ENCODE results near the gene ZNG1A. TPM values are rescaled to one million over a fixed set of nuclear protein-coding genes. Genes with fewer than 3 reads are reported as not detected.
"Not testable (repeated sequence)": the region's sequence is repeated elsewhere in the genome, so short reads cannot be mapped to it uniquely, and the experiment has no call there.

Gene ZNG1A
- total RNA-seq, 1 donor, result 24.6 TPM

DNA sequence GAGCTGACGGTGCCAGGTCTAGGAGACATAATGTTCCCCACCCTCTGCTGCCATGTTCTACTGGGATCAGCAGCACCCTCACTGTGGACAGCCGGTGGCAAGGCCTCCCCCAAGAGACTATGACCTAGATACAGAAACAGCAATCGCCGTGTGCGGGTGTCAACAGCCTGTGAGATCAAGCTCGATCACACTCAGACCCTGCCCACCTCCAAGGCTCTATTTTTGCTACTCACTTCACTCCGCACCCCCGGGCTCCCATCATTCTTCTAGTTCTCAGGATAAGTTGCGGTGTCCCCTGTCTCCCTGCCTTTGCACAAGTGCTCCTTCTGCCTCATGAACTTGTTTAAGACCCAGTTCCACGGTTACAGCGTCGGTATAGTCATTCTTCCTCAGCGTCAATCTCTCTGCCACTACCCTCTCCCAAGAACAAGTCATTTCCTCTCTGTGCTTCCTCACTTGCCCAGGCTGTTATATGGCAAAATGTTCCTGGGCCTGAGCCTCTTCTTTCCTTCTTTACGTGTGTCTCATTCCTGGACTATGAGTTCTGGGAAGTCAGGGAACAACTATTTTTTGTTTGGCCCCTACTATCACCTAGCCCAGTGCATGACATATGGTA, 30.4 kb upstream of the ZNG1A start:
- Histone ChIP-seq H3K79me2 (ENCODE audit: insufficient read depth, low read length) (no peaks in the 10 kb centered on the region), H3K4me3 (ENCODE audit: insufficient read depth, low read length) (no peak overlapping the region), H3K4me1 (ENCODE audit: insufficient read depth, low read length) (no peaks in the 10 kb centered on the region), H3K27ac (ENCODE audit: low read depth, low read length) (no peak overlapping the region), H4K20me1 (ENCODE audit: insufficient read depth, low read length) (no peaks in the 10 kb centered on the region), H3K27me3 (ENCODE audit: insufficient read depth, low read length) (peaks cover 2% of the 10 kb centered on the region), H3K36me3 (ENCODE audit: insufficient read depth, low read length) (no peaks in the 10 kb centered on the region), H3K9me3 (ENCODE audit: low read depth, low read length) (no peaks in the 10 kb centered on the region), H2AFZ (ENCODE audit: low read length) (no peak overlapping the region), H3K4me2 (ENCODE audit: insufficient read depth, low read length) (no peak overlapping the region)
- peak; percentile 78 for DNase-seq (ENCODE audit: insufficient read length, low spot score, missing footprints)
- no peak for TF ChIP-seq CTCF (IDR thresholded peaks at IDR 0.05; ENCODE audit: extremely low read depth, low read depth, low read length)

DNA sequence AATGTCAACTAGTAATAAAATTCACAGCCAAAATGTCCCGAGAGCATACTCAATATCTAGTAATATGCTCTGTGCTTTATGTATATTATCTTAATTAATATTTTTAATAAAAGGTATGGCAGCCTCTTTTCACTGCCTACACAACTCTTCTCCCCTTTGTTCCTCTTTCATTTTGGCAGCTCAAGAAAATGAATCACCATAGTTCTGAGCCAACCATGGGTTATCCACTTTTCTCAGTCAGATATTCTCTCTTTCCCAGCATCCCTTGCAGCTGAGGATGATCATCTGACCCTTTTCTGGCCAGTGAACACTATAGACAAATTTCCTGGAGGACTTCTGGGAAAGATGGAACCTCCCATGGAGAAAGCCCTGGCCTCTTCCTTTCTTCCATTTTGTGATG, 27.6 kb upstream of the ZNG1A start:
- no peak overlapping the region for H3K27ac ChIP-seq (ENCODE audit: low read depth, low read length)
- TF ChIP-seq CTCF (IDR thresholded peaks at IDR 0.05; ENCODE audit: extremely low read depth, low read depth, low read length), result no peak

DNA sequence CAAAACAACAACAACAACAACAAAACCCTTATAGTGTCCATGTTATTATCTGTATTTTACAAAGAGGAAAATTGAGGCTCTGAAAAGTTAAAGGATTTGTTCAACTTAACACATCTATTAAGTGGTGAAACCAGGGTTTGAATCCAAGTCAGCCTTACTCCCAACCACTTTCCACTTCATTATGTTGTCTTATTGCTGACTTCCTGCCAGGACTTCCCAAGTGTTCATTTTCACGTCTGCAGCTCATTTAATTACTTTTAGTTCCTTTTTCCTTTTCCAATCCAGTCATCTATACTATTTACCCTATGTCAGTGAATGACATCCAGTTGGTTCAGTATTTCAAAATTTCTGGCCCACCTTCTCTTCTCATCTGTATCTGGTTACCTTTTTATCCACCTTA, 20.7 kb upstream of the ZNG1A start:
- not testable (repeated sequence) for H3K79me2 ChIP-seq (ENCODE audit: insufficient read depth, low read length); H3K4me3 ChIP-seq (ENCODE audit: insufficient read depth, low read length); DNase-seq (ENCODE audit: insufficient read length, low spot score, missing footprints); H3K36me3 ChIP-seq (ENCODE audit: insufficient read depth, low read length); H2AFZ ChIP-seq (ENCODE audit: low read length); H3K4me1 ChIP-seq (ENCODE audit: insufficient read depth, low read length); H3K4me2 ChIP-seq (ENCODE audit: insufficient read depth, low read length); H3K27ac ChIP-seq (ENCODE audit: low read depth, low read length); H3K9me3 ChIP-seq (ENCODE audit: low read depth, low read length); H4K20me1 ChIP-seq (ENCODE audit: insufficient read depth, low read length); H3K27me3 ChIP-seq (ENCODE audit: insufficient read depth, low read length)

More for the DNA sequence above, 27.6 kb upstream of the ZNG1A start:
- Histone ChIP-seq H4K20me1 (ENCODE audit: insufficient read depth, low read length) (no peaks in the 10 kb centered on the region), H3K27me3 (ENCODE audit: insufficient read depth, low read length) (no peaks in the 10 kb centered on the region), H3K9me3 (ENCODE audit: low read depth, low read length) (no peaks in the 10 kb centered on the region), H3K4me2 (ENCODE audit: insufficient read depth, low read length) (no peak overlapping the region), H3K4me1 (ENCODE audit: insufficient read depth, low read length) (no peaks in the 10 kb centered on the region), H3K4me3 (ENCODE audit: insufficient read depth, low read length) (no peak overlapping the region), H3K79me2 (ENCODE audit: insufficient read depth, low read length) (no peaks in the 10 kb centered on the region), H3K36me3 (ENCODE audit: insufficient read depth, low read length) (no peaks in the 10 kb centered on the region), H2AFZ (ENCODE audit: low read length) (no peak overlapping the region)
- no peak for DNase-seq (ENCODE audit: insufficient read length, low spot score, missing footprints)

GRCh38 chr9:178140-178825, 573 bp downstream of the ZNG1A start:
- DNase-seq (ENCODE audit: insufficient read length, low spot score, missing footprints), result not testable (repeated sequence)
- peak overlapping the region; percentile 53 for H3K4me3 ChIP-seq (ENCODE audit: insufficient read depth, low read length)
- H3K4me2 ChIP-seq (ENCODE audit: insufficient read depth, low read length), result peak overlapping the region; percentile 53

DNA sequence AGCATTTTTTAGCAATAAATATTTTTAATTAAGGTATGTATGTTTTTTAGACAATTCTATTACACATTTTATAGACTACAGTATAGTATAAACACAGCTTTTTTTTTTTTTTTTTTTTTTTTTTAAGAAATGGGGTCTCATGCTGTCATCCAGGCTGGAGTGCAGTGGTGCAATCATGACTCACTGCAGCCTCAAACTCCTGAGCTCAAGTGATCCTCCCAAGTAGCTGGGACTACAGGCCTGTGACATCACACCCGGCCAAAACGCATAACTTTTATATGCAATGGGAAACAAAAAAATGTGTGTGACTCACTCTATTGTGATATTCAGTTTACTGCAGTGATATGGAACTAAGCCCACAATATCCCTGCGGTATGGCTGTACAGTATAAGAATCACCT, 9.1 kb downstream of the ZNG1A start:
- not testable (repeated sequence) for H3K27ac ChIP-seq (ENCODE audit: low read depth, low read length); H3K4me3 ChIP-seq (ENCODE audit: insufficient read depth, low read length); DNase-seq (ENCODE audit: insufficient read length, low spot score, missing footprints); H3K9me3 ChIP-seq (ENCODE audit: low read depth, low read length); H3K4me2 ChIP-seq (ENCODE audit: insufficient read depth, low read length); H4K20me1 ChIP-seq (ENCODE audit: insufficient read depth, low read length); H3K36me3 ChIP-seq (ENCODE audit: insufficient read depth, low read length); H2AFZ ChIP-seq (ENCODE audit: low read length); H3K79me2 ChIP-seq (ENCODE audit: insufficient read depth, low read length); H3K27me3 ChIP-seq (ENCODE audit: insufficient read depth, low read length); H3K4me1 ChIP-seq (ENCODE audit: insufficient read depth, low read length)

More at GRCh38 chr9:178140-178825, 573 bp downstream of the ZNG1A start:
- not testable (repeated sequence) for H3K79me2 ChIP-seq (ENCODE audit: insufficient read depth, low read length); H3K27me3 ChIP-seq (ENCODE audit: insufficient read depth, low read length); H3K4me1 ChIP-seq (ENCODE audit: insufficient read depth, low read length); H2AFZ ChIP-seq (ENCODE audit: low read length); H4K20me1 ChIP-seq (ENCODE audit: insufficient read depth, low read length); H3K27ac ChIP-seq (ENCODE audit: low read depth, low read length); H3K9me3 ChIP-seq (ENCODE audit: low read depth, low read length); H3K36me3 ChIP-seq (ENCODE audit: insufficient read depth, low read length)

- H3K79me2 ChIP-seq (ENCODE audit: insufficient read depth, low read length); H3K36me3 ChIP-seq (ENCODE audit: insufficient read depth, low read length); H3K9me3 ChIP-seq (ENCODE audit: low read depth, low read length); H3K4me3 ChIP-seq (ENCODE audit: insufficient read depth, low read length); DNase-seq (ENCODE audit: insufficient read length, low spot score, missing footprints); H3K4me1 ChIP-seq (ENCODE audit: insufficient read depth, low read length); H2AFZ ChIP-seq (ENCODE audit: low read length); H4K20me1 ChIP-seq (ENCODE audit: insufficient read depth, low read length); H3K27ac ChIP-seq (ENCODE audit: low read depth, low read length); H3K4me2 ChIP-seq (ENCODE audit: insufficient read depth, low read length); H3K27me3 ChIP-seq (ENCODE audit: insufficient read depth, low read length): not testable (repeated sequence)
Observed at GRCh38 chr9:159871-160270, 19.0 kb downstream of the ZNG1A start.

- H4K20me1 ChIP-seq (ENCODE audit: insufficient read depth, low read length); H3K9me3 ChIP-seq (ENCODE audit: low read depth, low read length); H3K4me3 ChIP-seq (ENCODE audit: insufficient read depth, low read length); H3K27ac ChIP-seq (ENCODE audit: low read depth, low read length); DNase-seq (ENCODE audit: insufficient read length, low spot score, missing footprints); H2AFZ ChIP-seq (ENCODE audit: low read length); H3K27me3 ChIP-seq (ENCODE audit: insufficient read depth, low read length); H3K4me1 ChIP-seq (ENCODE audit: insufficient read depth, low read length); H3K4me2 ChIP-seq (ENCODE audit: insufficient read depth, low read length); H3K79me2 ChIP-seq (ENCODE audit: insufficient read depth, low read length); H3K36me3 ChIP-seq (ENCODE audit: insufficient read depth, low read length): not testable (repeated sequence)
Observed at GRCh38 chr9:151173-151572, 27.7 kb downstream of the ZNG1A start.
